Neuronal stem cell (in vitro differentiated cells): Measurements from ENCODE around the gene BSCL2.
"Not testable (repeated sequence)": the region's sequence is repeated elsewhere in the genome, so short reads cannot be mapped to it uniquely, and the experiment has no call there.

Source experiments
- DNase-seq: peaks from one replicate; pipeline ENCODE4 v3.0.0-alpha.2; 2013; ENCODE audit warnings: low spot score
- H2AFZ ChIP-seq: one replicate; pipeline ENCODE4 v1.6.1; 2013; ENCODE audit warnings: mild to moderate bottlenecking, low read length, inconsistent platforms
- H2AK5ac ChIP-seq: 2 replicates; pipeline ENCODE4 v1.6.1; 2013; ENCODE audit warnings: low read depth, mild to moderate bottlenecking, inconsistent platforms, low read length, moderate library complexity, mixed read lengths
- H2BK120ac ChIP-seq: 2 replicates; pipeline ENCODE4 v1.6.1; 2013; ENCODE audit warnings: low read depth, mild to moderate bottlenecking, inconsistent platforms, low read length, moderate library complexity, mixed read lengths
- H2BK12ac ChIP-seq: one replicate; pipeline ENCODE4 v1.6.1; 2013; ENCODE audit warnings: low read length, inconsistent platforms
- H2BK15ac ChIP-seq: 2 replicates; pipeline ENCODE4 v1.6.1; 2013; ENCODE audit warnings: mild to moderate bottlenecking, low read length, inconsistent platforms, mixed read lengths
- H2BK5ac ChIP-seq: one replicate; pipeline ENCODE4 v1.6.1; 2013; ENCODE audit warnings: inconsistent platforms, mild to moderate bottlenecking, low read length, moderate library complexity
- H3K14ac ChIP-seq: one replicate; pipeline ENCODE4 v1.6.1; 2013; ENCODE audit warnings: low read length, inconsistent platforms
- H3K18ac ChIP-seq: 2 replicates; pipeline ENCODE4 v1.6.1; 2013; ENCODE audit warnings: low read length, inconsistent platforms
- H3K23ac ChIP-seq: 2 replicates; pipeline ENCODE4 v1.6.1; 2013; ENCODE audit warnings: low read depth, mild to moderate bottlenecking, mixed read lengths, low read length, inconsistent platforms; ENCODE audit not compliant: poor library complexity
- H3K27ac ChIP-seq: replicated peaks from 3 replicates; pipeline ENCODE4 v1.5.1; 2013; ENCODE audit warnings: low read length, inconsistent platforms
- H3K27me3 ChIP-seq, 3 experiments: 2 replicates each; pipeline ENCODE4 v1.6.1; 2013; ENCODE audit warnings: low read length in 3 of 3, mild to moderate bottlenecking in 2 of 3, inconsistent platforms in 1 of 3, low read depth in 1 of 3, mixed read lengths in 1 of 3, moderate library complexity in 1 of 3; ENCODE audit not compliant: control insufficient read depth in 3 of 3, insufficient read depth in 3 of 3
- H3K36me3 ChIP-seq, 2 donors: replicated peaks in 1 of 2; 2 replicates each; pipeline ENCODE4 v1.6.1; 2013; ENCODE audit warnings: low read length in 2 of 2; ENCODE audit not compliant: control insufficient read depth in 2 of 2, insufficient read depth in 2 of 2
- H3K4ac ChIP-seq: 2 replicates; pipeline ENCODE4 v1.6.1; 2013; ENCODE audit warnings: inconsistent platforms, mild to moderate bottlenecking, low read length, moderate library complexity
- H3K4me1 ChIP-seq, 2 donors: 1 replicate in 1 of 2; 2 replicates in 1 of 2; pipeline ENCODE4 v1.6.1; 2013; ENCODE audit warnings: low read length in 2 of 2, low read depth in 1 of 2; ENCODE audit not compliant: control insufficient read depth in 2 of 2, insufficient read depth in 1 of 2
- H3K4me2 ChIP-seq: one replicate; pipeline ENCODE4 v1.6.1; 2013; ENCODE audit warnings: mild to moderate bottlenecking, low read length, inconsistent platforms; ENCODE audit not compliant: insufficient read depth, poor library complexity, severe bottlenecking
- H3K4me3 ChIP-seq, 2 donors: 2 replicates each; pipeline ENCODE4 v1.5.1; 2013; ENCODE audit warnings: low read length in 2 of 2, mild to moderate bottlenecking in 2 of 2, inconsistent platforms in 1 of 2, moderate library complexity in 1 of 2
- H3K79me1 ChIP-seq: one replicate; pipeline ENCODE4 v1.6.1; 2013; ENCODE audit warnings: low read depth, mild to moderate bottlenecking, inconsistent platforms, low read length, moderate library complexity
- H3K9ac ChIP-seq: one replicate; pipeline ENCODE4 v1.6.1; 2013; ENCODE audit warnings: mild to moderate bottlenecking, low read depth, low read length, inconsistent platforms; ENCODE audit not compliant: poor library complexity
- H3K9me3 ChIP-seq, 2 donors: replicated peaks in 1 of 2; 2 replicates each; pipeline versions ENCODE3 to v1.6.1; 2013; ENCODE audit warnings: low read length in 2 of 2, mild to moderate bottlenecking in 2 of 2, inconsistent platforms in 1 of 2, low read depth in 1 of 2, mixed read lengths in 1 of 2, moderate library complexity in 1 of 2; ENCODE audit not compliant: control insufficient read depth in 2 of 2, insufficient read depth in 1 of 2
- H4K8ac ChIP-seq: one replicate; pipeline ENCODE4 v1.6.1; 2013; ENCODE audit warnings: low read depth, mild to moderate bottlenecking, inconsistent platforms, low read length, moderate library complexity
- H4K91ac ChIP-seq: one replicate; pipeline ENCODE4 v1.6.1; 2013; ENCODE audit warnings: low read length, low read depth, mild to moderate bottlenecking, inconsistent platforms; ENCODE audit not compliant: poor library complexity
- WGBS, 2 donors: extraction: QIAGEN DNeasy Blood & Tissue Kit; methylation state at CpG; one replicate each; pipeline ENCODE4 v1.1.7; 2013; ENCODE audit warnings: missing lambda C conversion rate in 2 of 2, mixed read lengths in 1 of 2; ENCODE audit not compliant: insufficient read length in 2 of 2, insufficient replicate concordance in 1 of 2; ENCODE audit errors: extremely low coverage in 2 of 2; 5-methylcytosine and 5-hydroxymethylcytosine counted together

Gene BSCL2

DNA sequence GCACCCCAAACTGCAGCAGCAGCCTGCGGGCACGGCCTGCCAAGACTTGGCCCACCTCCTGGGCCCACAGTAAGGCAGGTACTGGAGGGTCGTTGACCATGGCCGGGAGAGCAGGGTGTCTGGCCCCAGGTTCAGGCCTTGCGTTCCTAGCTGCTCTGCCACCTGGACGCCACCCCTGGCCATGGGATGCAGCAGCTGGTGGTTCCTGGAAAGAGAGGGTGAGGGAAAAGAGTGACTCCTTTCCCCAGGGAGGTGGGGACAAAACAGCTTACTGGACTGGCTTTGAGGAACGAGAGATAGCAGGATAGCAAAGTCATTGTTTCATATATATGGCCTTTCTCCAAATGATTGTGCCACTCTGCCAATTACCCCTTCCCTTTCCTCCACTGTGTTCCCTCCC lies 1.8 kb downstream of the BSCL2 start:
- H2BK15ac ChIP-seq, result peak overlapping the region; percentile 42
- no peaks in the 10 kb centered on the region for H3K79me1 ChIP-seq
- peak overlapping the region; percentile 72 for H2AK5ac ChIP-seq
- H2BK120ac ChIP-seq, result no peak overlapping the region
- peaks cover 9 to 59% of the 10 kb centered on the region in 2 donors for H3K36me3 ChIP-seq
- H2AFZ ChIP-seq, result peak overlapping the region; percentile 88
- WGBS, 2 donors, result no CpG with 5 or more reads among the region's 7 CpGs
- H4K8ac ChIP-seq, result no peak overlapping the region
- no peaks in the 10 kb centered on the region for H3K27me3 ChIP-seq
- H3K27ac ChIP-seq, result peak overlapping the region; percentile 70
- peak overlapping the region; percentile 67 for H3K4me2 ChIP-seq
- no peak for DNase-seq
- peaks cover 23 to 31% of the 10 kb centered on the region in 2 donors for H3K4me1 ChIP-seq
- H4K91ac ChIP-seq, result peak overlapping the region; percentile 33
- peak overlapping the region; percentile 76 for H2BK5ac ChIP-seq
- peak overlapping the region; percentile 70 to 91 for H3K4me3 ChIP-seq
- H3K9me3 ChIP-seq, result no peaks in the 10 kb centered on the region
- no peak overlapping the region for H3K14ac ChIP-seq
- no peak overlapping the region for H3K4ac ChIP-seq
- H3K9ac ChIP-seq, result peak overlapping the region; percentile 89
- H3K23ac ChIP-seq, result no peak overlapping the region
- H2BK12ac ChIP-seq, result no peak overlapping the region
- H3K18ac ChIP-seq, result no peak overlapping the region

DNA sequence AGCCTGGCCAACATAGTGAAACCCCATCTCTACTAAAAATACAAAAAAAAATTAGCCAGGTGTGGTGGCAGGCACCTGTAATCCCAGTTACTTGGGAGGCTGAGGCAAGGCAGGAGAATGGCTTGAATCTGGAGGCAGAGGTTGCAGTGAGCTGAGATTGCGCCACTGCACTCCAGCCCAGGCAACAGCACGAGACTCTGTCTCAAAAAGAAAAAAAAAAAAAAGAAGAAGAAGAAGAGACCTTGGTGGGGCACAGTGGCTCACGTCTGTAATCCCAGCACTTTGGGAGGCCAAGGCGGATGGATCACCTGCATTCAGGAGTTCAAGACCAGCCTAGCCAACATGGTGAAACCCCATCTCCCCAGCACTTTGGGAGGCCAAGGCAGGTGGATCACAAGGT lies 3.3 kb downstream of the BSCL2 start:
- WGBS, 2 donors, result no CpG with 5 or more reads among the region's 4 CpGs

DNA sequence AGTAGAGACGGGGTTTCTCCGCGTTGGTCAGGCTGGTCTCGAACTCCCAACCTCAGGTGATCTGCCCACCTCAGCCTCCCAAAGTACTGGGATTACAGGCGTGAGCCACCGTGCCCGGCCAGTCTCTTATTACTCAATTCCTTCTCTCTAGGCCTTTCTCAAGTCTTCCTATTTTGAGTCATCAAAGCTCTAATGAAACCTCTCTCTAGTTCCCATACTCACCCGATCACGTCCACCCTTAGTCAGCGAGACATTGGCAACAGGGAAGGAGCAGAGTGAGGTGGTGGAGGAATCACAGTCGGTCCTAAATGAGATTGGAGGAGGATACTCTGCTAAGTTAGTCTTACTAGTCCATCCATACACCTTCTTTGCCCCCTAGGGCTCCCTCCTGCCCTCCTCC lies 5.0 kb downstream of the BSCL2 start:
- H2AK5ac ChIP-seq, result no peak overlapping the region
- H3K4me1 ChIP-seq, result peaks cover 13 to 16% of the 10 kb centered on the region in 2 donors
- no peak overlapping the region for H2BK15ac ChIP-seq
- no peak overlapping the region for H3K4me2 ChIP-seq
- H4K91ac ChIP-seq, result no peak overlapping the region
- peaks cover 7 to 58% of the 10 kb centered on the region in 2 donors for H3K36me3 ChIP-seq
- H3K14ac ChIP-seq, result no peak overlapping the region
- no peak overlapping the region for H3K9ac ChIP-seq
- no peaks in the 10 kb centered on the region for H3K9me3 ChIP-seq
- H3K27ac ChIP-seq, result no peak overlapping the region
- no peaks in the 10 kb centered on the region for H3K79me1 ChIP-seq
- H2BK120ac ChIP-seq, result no peak overlapping the region
- no peak overlapping the region for H2BK12ac ChIP-seq
- H2AFZ ChIP-seq, result no peak overlapping the region
- H3K18ac ChIP-seq, result no peak overlapping the region
- no peak overlapping the region for H4K8ac ChIP-seq
- H3K27me3 ChIP-seq, result no peaks in the 10 kb centered on the region
- H3K4me3 ChIP-seq, result no peak overlapping the region
- no peak overlapping the region for H3K23ac ChIP-seq
- no peak overlapping the region for H2BK5ac ChIP-seq
- no peak overlapping the region for H3K4ac ChIP-seq
- no CpG with 5 or more reads among the region's 11 CpGs for WGBS, 2 donors
- no peak for DNase-seq

More for the DNA sequence above, 3.3 kb downstream of the BSCL2 start:
- not testable (repeated sequence) for H2AFZ ChIP-seq, H2BK120ac ChIP-seq, H2AK5ac ChIP-seq, DNase-seq, H3K4me2 ChIP-seq, H3K4ac ChIP-seq, H2BK5ac ChIP-seq, H2BK12ac ChIP-seq, H3K23ac ChIP-seq, H3K4me3 ChIP-seq, H3K9me3 ChIP-seq, H3K79me1 ChIP-seq, H4K8ac ChIP-seq, H2BK15ac ChIP-seq, H3K9ac ChIP-seq, H4K91ac ChIP-seq, H3K27ac ChIP-seq, H3K14ac ChIP-seq, H3K18ac ChIP-seq, H3K27me3 ChIP-seq
- peaks cover 22 to 23% of the 10 kb centered on the region in 2 donors for H3K4me1 ChIP-seq
- H3K36me3 ChIP-seq, result peaks cover 8 to 62% of the 10 kb centered on the region in 2 donors

DNA sequence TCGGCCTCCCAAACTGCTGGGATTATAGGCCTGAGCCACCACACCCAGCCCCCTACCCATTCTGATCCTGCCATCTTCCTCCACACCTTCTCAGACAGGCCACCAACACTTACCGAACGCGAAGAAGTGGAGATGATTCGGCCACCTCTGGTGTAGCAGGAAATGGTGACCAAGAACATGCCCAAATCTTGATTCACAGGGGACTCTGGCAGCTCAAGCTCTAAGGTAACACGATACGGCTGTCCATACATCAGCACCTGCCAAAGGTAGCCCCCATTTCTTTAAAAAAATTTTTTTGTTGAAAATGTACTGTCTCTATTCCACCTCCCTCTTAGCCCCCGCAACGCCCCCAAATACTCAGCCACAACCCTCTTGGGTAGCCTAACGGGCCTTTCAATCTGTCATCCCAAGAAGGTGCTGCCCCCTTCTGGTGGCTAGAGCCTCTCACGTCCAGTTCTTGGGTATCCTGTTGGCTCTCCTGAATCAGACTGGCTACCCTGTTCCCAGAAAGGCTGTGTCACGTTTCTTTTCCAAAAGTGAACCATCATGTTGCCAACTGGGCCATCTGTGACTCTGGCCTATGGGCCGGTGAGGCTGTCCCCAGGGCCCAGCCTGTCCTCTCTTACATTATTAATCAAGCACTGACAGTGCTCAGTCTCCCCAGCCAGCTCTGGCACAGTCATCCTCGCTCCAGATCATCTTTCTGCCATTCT lies 12.6 kb downstream of the BSCL2 start:
- no peak overlapping the region for H3K4me3 ChIP-seq
- no peak overlapping the region for H2AFZ ChIP-seq
- H3K9ac ChIP-seq, result no peak overlapping the region
- H3K18ac ChIP-seq, result no peak overlapping the region
- no peak overlapping the region for H3K4ac ChIP-seq
- H3K36me3 ChIP-seq, result peaks cover 31 to 70% of the 10 kb centered on the region in 2 donors
- H3K23ac ChIP-seq, result no peak overlapping the region
- no peaks in the 10 kb centered on the region for H3K79me1 ChIP-seq
- no peak overlapping the region for H4K8ac ChIP-seq
- no peaks in the 10 kb centered on the region for H3K9me3 ChIP-seq
- no peak overlapping the region for H3K14ac ChIP-seq
- H3K27ac ChIP-seq, result no peak overlapping the region
- H2BK15ac ChIP-seq, result no peak overlapping the region
- no peak overlapping the region for H2BK5ac ChIP-seq
- H4K91ac ChIP-seq, result no peak overlapping the region
- H3K27me3 ChIP-seq, result no peaks in the 10 kb centered on the region
- no peaks in the 10 kb centered on the region for H3K4me1 ChIP-seq
- no peak overlapping the region for H2AK5ac ChIP-seq
- WGBS, 2 donors, result no CpG with 5 or more reads among the region's 14 CpGs
- H2BK12ac ChIP-seq, result no peak overlapping the region
- no peak overlapping the region for H3K4me2 ChIP-seq
- H2BK120ac ChIP-seq, result no peak overlapping the region
- DNase-seq, result peak; percentile 77
